Testis (tissue), 5 donors: Measurements from ENCODE around the gene HPS5. TPM values are rescaled to one million over a fixed set of nuclear protein-coding genes. Genes with fewer than 3 reads are reported as not detected.

Source experiments
- DNase-seq: peaks from one replicate; pipeline ENCODE4 v3.0.0-alpha.2; 2019
- H3K27ac ChIP-seq, 2 donors: fragments of 200-600 bp; sonication (generic); one replicate each; pipeline ENCODE4 v1.5.1; 2019
- H3K27me3 ChIP-seq: fragments of 200-600 bp; sonication (generic); one replicate; pipeline ENCODE4 v1.5.1; 2019
- H3K36me3 ChIP-seq: fragments of 200-600 bp; sonication (generic); one replicate; pipeline ENCODE4 v1.5.1; 2017; ENCODE audit warnings: low read depth; ENCODE audit errors: missing control alignments
- H3K4me1 ChIP-seq: fragments of 200-600 bp; sonication (generic); one replicate; pipeline ENCODE4 v1.5.1; 2019
- H3K4me3 ChIP-seq, 2 donors: fragments of 200-600 bp; sonication (generic); one replicate each; pipeline ENCODE4 v1.5.1; 2017 to 2019
- H3K9me3 ChIP-seq: fragments of 200-600 bp; sonication (generic); one replicate; pipeline ENCODE4 v1.5.1; 2017
- POLR2A ChIP-seq: fragments of 450-650 bp; IDR thresholded peaks from one replicate; pipeline ENCODE4 v1.6.1; 2017; ENCODE audit warnings: antibody characterized with exemption, mild to moderate bottlenecking, moderate library complexity
- WGBS, 2 donors: methylation state at CpG; one replicate each; pipeline ENCODE4 v1.1.5; 2018; 5-methylcytosine and 5-hydroxymethylcytosine counted together
- intact Hi-C: fragments of 100-400 bp; cut with DNase I; formaldehyde crosslinking; loops from one replicate; pipeline ENCODE4 v1.15.1; 2023; ENCODE audit warnings: low total_unique reads
- long read RNA-seq, 2 donors: transcript quantifications; one replicate each; lab custom pipeline, GENCODE V29; 2026
- polyA plus RNA-seq: library from polyadenylated mRNA; stranded (reverse); fragments of 350-450 nt; fragmentation: Illumina TruSeq; extraction: RNeasy Lipid Tissue Mini Kit (QIAGEN cat#74804); gene quantifications from one replicate; pipeline ENCODE4 v1.2.3, GENCODE V29; 2014; ENCODE audit warnings: low read depth, low replicate concordance; ENCODE audit not compliant: insufficient read depth
- total RNA-seq, 2 donors: library from RNA; depleted of rRNA; stranded (reverse); fragments of >200 nt; gene quantifications; one replicate each; pipeline ENCODE4 v1.2.3, GENCODE V29; 2016
- TF ChIP-seq, protein P1 (sequence below), 3 experiments: fragments of 450-650 bp in 2 of 3; fragments of 200-600 bp in 1 of 3; sonication (generic) in 1 of 3; IDR thresholded peaks; one replicate each; pipeline ENCODE4 v1.5.1; 2016 to 2019; ENCODE audit warnings: antibody characterized with exemption in 3 of 3, mild to moderate bottlenecking in 2 of 3, moderate library complexity in 1 of 3

The HPS5 gene, protein sequence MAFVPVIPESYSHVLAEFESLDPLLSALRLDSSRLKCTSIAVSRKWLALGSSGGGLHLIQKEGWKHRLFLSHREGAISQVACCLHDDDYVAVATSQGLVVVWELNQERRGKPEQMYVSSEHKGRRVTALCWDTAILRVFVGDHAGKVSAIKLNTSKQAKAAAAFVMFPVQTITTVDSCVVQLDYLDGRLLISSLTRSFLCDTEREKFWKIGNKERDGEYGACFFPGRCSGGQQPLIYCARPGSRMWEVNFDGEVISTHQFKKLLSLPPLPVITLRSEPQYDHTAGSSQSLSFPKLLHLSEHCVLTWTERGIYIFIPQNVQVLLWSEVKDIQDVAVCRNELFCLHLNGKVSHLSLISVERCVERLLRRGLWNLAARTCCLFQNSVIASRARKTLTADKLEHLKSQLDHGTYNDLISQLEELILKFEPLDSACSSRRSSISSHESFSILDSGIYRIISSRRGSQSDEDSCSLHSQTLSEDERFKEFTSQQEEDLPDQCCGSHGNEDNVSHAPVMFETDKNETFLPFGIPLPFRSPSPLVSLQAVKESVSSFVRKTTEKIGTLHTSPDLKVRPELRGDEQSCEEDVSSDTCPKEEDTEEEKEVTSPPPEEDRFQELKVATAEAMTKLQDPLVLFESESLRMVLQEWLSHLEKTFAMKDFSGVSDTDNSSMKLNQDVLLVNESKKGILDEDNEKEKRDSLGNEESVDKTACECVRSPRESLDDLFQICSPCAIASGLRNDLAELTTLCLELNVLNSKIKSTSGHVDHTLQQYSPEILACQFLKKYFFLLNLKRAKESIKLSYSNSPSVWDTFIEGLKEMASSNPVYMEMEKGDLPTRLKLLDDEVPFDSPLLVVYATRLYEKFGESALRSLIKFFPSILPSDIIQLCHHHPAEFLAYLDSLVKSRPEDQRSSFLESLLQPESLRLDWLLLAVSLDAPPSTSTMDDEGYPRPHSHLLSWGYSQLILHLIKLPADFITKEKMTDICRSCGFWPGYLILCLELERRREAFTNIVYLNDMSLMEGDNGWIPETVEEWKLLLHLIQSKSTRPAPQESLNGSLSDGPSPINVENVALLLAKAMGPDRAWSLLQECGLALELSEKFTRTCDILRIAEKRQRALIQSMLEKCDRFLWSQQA
- total RNA-seq, result 100 to 1,000 TPM in 1 of 2 donors, 10 to 100 TPM in 1; 97.7 to 111 TPM
- 44.0 TPM for polyA plus RNA-seq
- long read RNA-seq, donor 1, full-length matches to known transcripts, result 1 of 1 reads
- long read RNA-seq, donor 1, partial matches to known transcripts, result 0 of 1 reads
- long read RNA-seq, donor 1, other reads (novel, unspliced or antisense), result 0 of 1 reads
- long read RNA-seq, donor 2, full-length matches to known transcripts, result 2 of 2 reads
- long read RNA-seq, donor 2, partial matches to known transcripts, result 0 of 2 reads
- long read RNA-seq, donor 2, other reads (novel, unspliced or antisense), result 0 of 2 reads

DNA sequence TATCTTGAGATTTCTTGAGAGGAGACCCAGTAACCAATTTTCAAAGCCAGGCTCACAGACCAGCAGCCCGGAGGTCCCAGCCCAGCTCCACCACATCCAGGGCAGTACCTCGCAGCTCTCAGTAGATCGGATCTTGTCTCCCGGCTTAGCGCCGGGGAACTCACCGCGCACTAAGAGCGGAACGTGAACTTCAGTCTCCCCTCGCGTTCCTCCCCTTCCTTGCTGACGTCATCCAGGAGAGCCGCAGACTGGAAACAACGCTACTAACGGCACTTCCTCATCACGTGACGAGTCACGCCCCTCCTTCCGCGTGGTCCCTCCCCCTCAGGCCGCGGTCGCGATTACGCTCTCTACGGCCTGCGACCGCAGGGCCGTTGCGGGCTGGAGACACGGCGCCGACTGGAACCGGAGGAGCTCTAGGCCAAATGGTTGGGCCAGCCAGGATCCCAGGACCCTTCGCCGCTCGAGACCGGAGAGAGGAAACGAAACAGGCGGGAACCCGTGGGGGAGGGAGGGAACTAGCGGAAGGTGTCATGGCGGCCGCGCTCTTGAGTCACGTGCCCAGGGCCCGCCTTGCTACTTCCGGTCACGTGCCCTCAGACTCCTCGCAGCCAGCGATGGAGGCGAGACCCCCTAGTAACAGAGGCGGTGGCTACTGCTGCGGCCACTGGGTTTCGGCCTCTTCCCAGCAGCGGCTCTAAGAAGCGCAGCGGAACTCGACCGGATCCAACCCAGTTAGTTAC, at the start of gene HPS5, which contains the start of gene GTF2H1:
Gene HPS5, minus strand, starts transcription at position 172 of the 743 bp plus-strand sequence. CDS start 4,282 bp downstream, outside the sequence.
Gene GTF2H1, plus strand, starts transcription at position 599 of the 743 bp plus-strand sequence. CDS start 10,508 bp downstream, outside the sequence.
- H3K9me3 ChIP-seq, result no peaks in the 10 kb centered on the region
- H3K4me1 ChIP-seq, result peaks cover 21% of the 10 kb centered on the region
- H3K27ac ChIP-seq, result peak within 1 kb of the TSS; percentile 92 to 98
- DNase-seq, result peak; percentile 98
- 0 to 1% methylated on average over 30 to 55 of the region's 61 CpGs for WGBS, 2 donors
- no peaks in the 10 kb centered on the region for H3K36me3 ChIP-seq
- H3K27me3 ChIP-seq, result no peaks in the 10 kb centered on the region
- intact Hi-C loops, result loop anchor here (5.0 kb wide), 1 partner anchor 75 kb away; no protein-coding TSS in a partner anchor
- peak within 1 kb of the TSS; percentile 65 to 81 for H3K4me3 ChIP-seq
- TF ChIP-seq, protein P1, sequence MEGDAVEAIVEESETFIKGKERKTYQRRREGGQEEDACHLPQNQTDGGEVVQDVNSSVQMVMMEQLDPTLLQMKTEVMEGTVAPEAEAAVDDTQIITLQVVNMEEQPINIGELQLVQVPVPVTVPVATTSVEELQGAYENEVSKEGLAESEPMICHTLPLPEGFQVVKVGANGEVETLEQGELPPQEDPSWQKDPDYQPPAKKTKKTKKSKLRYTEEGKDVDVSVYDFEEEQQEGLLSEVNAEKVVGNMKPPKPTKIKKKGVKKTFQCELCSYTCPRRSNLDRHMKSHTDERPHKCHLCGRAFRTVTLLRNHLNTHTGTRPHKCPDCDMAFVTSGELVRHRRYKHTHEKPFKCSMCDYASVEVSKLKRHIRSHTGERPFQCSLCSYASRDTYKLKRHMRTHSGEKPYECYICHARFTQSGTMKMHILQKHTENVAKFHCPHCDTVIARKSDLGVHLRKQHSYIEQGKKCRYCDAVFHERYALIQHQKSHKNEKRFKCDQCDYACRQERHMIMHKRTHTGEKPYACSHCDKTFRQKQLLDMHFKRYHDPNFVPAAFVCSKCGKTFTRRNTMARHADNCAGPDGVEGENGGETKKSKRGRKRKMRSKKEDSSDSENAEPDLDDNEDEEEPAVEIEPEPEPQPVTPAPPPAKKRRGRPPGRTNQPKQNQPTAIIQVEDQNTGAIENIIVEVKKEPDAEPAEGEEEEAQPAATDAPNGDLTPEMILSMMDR (IDR thresholded peaks at IDR 0.05), result no peak
- peak; percentile 73 for TF ChIP-seq POLR2A

DNA sequence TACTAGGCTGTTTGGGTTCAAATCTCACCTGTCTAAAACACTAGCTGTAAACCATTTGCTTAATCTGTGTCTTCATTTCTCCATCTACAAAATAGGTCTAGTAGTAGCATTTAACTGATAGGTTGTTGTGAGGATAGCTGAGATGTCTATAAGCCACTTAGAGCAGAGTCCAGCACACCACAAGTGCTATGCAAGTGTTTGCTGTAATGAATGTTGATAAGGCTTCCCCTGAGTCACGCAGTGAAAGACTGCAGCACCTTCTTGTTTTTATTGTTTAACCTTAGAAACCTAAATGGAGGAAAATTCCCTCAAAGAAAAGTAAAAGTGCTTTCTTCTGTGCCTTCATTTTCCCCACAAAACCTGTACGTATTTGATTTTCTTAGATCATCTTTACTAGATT, 49.3 kb upstream of the HPS5 start:
- H3K27me3 ChIP-seq, result no peaks in the 10 kb centered on the region
- 90% methylated on average over 2 of the region's 2 CpGs for WGBS, 2 donors
- no peaks in the 10 kb centered on the region for H3K4me1 ChIP-seq
- no peaks in the 10 kb centered on the region for H3K36me3 ChIP-seq
- H3K9me3 ChIP-seq, result no peaks in the 10 kb centered on the region
- no peak overlapping the region for H3K4me3 ChIP-seq
- H3K27ac ChIP-seq, result no peak overlapping the region
- TF ChIP-seq, protein P1 (IDR thresholded peaks at IDR 0.05), result no peak
- no peak for TF ChIP-seq POLR2A
- intact Hi-C loops, result no loop called here
- no peak for DNase-seq

DNA sequence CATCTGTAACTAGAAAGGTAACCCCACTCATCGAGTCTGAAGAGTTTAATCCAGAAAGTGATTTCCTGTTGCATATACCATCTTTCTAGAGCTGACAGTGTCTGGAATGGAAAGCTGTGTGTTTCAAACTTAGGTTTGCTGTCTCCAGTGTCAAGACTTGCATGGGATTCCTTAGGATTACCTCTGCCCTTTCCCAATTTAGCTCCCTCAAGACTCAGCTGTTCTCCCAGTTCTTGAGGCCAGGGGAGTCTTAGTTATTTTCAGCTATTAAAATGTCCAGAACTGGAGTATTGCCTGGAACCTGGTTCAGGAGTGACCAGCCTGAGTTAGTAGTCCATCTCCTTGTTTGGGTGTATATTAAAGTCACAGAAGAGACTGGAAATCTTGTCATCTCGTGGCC, 47.5 kb upstream of the HPS5 start:
- Histone ChIP-seq H3K36me3 (no peaks in the 10 kb centered on the region), H3K4me3 (no peak overlapping the region), H3K9me3 (no peaks in the 10 kb centered on the region), H3K4me1 (no peaks in the 10 kb centered on the region), H3K27me3 (no peaks in the 10 kb centered on the region), H3K27ac (no peak overlapping the region)
- no peak for DNase-seq
- no peak for TF ChIP-seq POLR2A
- TF ChIP-seq, protein P1 (IDR thresholded peaks at IDR 0.05), result no peak
- intact Hi-C loops, result no loop called here
- 72 to 87% methylated on average over 2 of the region's 2 CpGs for WGBS, 2 donors

DNA sequence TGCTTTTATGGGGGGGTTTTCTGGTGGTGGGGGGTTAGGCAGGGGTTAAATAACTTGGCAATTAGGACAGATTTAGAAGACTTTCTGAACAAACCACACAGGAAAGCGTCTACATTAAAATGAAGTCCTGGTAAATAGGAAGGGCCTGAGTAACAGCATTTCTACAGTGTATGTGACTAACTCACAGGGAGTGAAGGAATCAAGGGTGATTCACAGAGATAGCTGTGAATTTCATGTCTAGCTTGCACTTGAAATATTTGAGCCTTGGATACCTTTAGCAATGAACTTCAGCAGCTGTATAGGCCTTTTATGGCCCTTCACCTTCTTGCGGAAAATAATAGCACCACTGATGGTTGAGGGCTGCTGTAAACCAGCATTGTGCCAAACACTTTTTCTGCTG, 46.3 kb upstream of the HPS5 start:
- TF ChIP-seq, protein P1 (IDR thresholded peaks at IDR 0.05), result no peak
- TF ChIP-seq POLR2A, result no peak
- Histone ChIP-seq H3K27me3 (no peaks in the 10 kb centered on the region), H3K36me3 (no peaks in the 10 kb centered on the region), H3K27ac (no peak overlapping the region), H3K4me3 (no peak overlapping the region), H3K9me3 (no peaks in the 10 kb centered on the region), H3K4me1 (no peaks in the 10 kb centered on the region)
- WGBS, 2 donors, result 63 to 83% methylated on average over 2 of the region's 2 CpGs
- DNase-seq, result no peak
- intact Hi-C loops, result no loop called here
